T-cell (primary cell): ENCODE data around the gene LZTR1. TPM values are rescaled to one million over a fixed set of nuclear protein-coding genes. Genes with fewer than 3 reads are reported as not detected.
"Not testable (repeated sequence)": the region's sequence is repeated elsewhere in the genome, so short reads cannot be mapped to it uniquely, and the experiment has no call there.

Experiments used
- ATAC-seq, 4 experiments: fragments of 200-7000 bp in 3 of 4; fragments of 150-1000 bp in 1 of 4; cut with Tn5 transposase; replicated peaks in 1 of 4; 1 replicate in 3 of 4; 2 replicates in 1 of 4; pipeline ENCODE4 v1.10.0; 2021; ENCODE audit warnings: moderate library complexity in 3 of 4, mild to moderate bottlenecking in 2 of 4, moderate number of reproducible peaks in 1 of 4
- CTCF ChIA-PET, 2 donors: fragments of 300-600 bp; sonication (Branson Sonifier 250); formaldehyde crosslinking; loops; one replicate each; lab custom pipeline; 2022; ENCODE audit warnings: antibody characterized with exemption in 2 of 2; lab: Charles Lee
- POLR2A ChIA-PET, 2 donors: fragments of 300-600 bp; sonication (Branson Sonifier 250); formaldehyde crosslinking; loops; one replicate each; lab custom pipeline; 2022; ENCODE audit warnings: antibody characterized with exemption in 2 of 2; lab: Charles Lee
- DNase-seq, 35 experiments: peaks; one replicate each; pipeline versions ENCODE4 v3.0.0 to v3.0.0-alpha.2; 2013 to 2023
- H3K27ac ChIP-seq: one replicate; pipeline ENCODE4 v1.5.1; 2013; ENCODE audit warnings: low read length
- H3K27me3 ChIP-seq, 2 experiments: replicated peaks in 1 of 2; 1 replicate in 1 of 2; 2 replicates in 1 of 2; pipeline versions ENCODE4 v1.6.1 to v1.7.0; 2013; ENCODE audit warnings: low read length in 1 of 2, mixed read lengths in 1 of 2; ENCODE audit not compliant: control insufficient read depth in 2 of 2, insufficient read depth in 2 of 2; ENCODE audit errors: extremely low read depth in 1 of 2
- H3K36me3 ChIP-seq, 2 donors: 1 replicate in 1 of 2; 2 replicates in 1 of 2; pipeline versions ENCODE4 v1.6.1 to v1.7.0; 2013; ENCODE audit warnings: low read length in 1 of 2; ENCODE audit not compliant: control insufficient read depth in 2 of 2, insufficient read depth in 1 of 2; ENCODE audit errors: extremely low read depth in 1 of 2
- H3K4me1 ChIP-seq, 2 experiments: 1 replicate in 1 of 2; 2 replicates in 1 of 2; pipeline versions ENCODE4 v1.6.1 to v1.7.0; 2013; ENCODE audit warnings: low read length in 2 of 2, mixed read lengths in 1 of 2; ENCODE audit not compliant: insufficient read depth in 2 of 2, control insufficient read depth in 1 of 2; ENCODE audit errors: extremely low read depth in 1 of 2
- H3K4me3 ChIP-seq, 2 donors: 1 replicate in 1 of 2; 2 replicates in 1 of 2; pipeline versions ENCODE4 v1.5.1 to v1.7.0; 2013; ENCODE audit warnings: mild to moderate bottlenecking in 2 of 2, low read length in 1 of 2, moderate library complexity in 1 of 2; ENCODE audit not compliant: control insufficient read depth in 1 of 2; ENCODE audit errors: extremely low read depth in 1 of 2
- H3K9me3 ChIP-seq: 2 replicates; pipeline ENCODE4 v1.7.0; 2013
- H3K27ac Mint-ChIP-seq, 2 donors: one replicate each; pipeline ENCODE4 v1.8.0; 2020 to 2021; ENCODE audit warnings: mild to moderate bottlenecking in 2 of 2, mixed read lengths in 2 of 2
- H3K27me3 Mint-ChIP-seq, 2 donors: one replicate each; pipeline ENCODE4 v1.8.0; 2021 to 2022; ENCODE audit warnings: mixed read lengths in 2 of 2
- H3K36me3 Mint-ChIP-seq: one replicate; pipeline ENCODE4 v1.8.0; 2021; ENCODE audit warnings: mixed read lengths
- H3K4me1 Mint-ChIP-seq, 3 donors: one replicate each; pipeline ENCODE4 v1.8.0; 2020 to 2022; ENCODE audit warnings: mixed read lengths in 3 of 3, mild to moderate bottlenecking in 1 of 3
- H3K4me3 Mint-ChIP-seq, 3 donors: one replicate each; pipeline ENCODE4 v1.8.0; 2020 to 2022; ENCODE audit warnings: mild to moderate bottlenecking in 3 of 3, mixed read lengths in 3 of 3, moderate library complexity in 3 of 3
- H3K9me3 Mint-ChIP-seq, 3 donors: one replicate each; pipeline ENCODE4 v1.8.0; 2020 to 2022; ENCODE audit warnings: mixed read lengths in 3 of 3
- WGBS: methylation state at CpG from one replicate; pipeline ENCODE4 v1.1.5; 2013; ENCODE audit warnings: missing lambda C conversion rate; ENCODE audit not compliant: insufficient coverage; 5-methylcytosine and 5-hydroxymethylcytosine counted together
- total RNA-seq, 35 experiments: library from RNA in 6 of 35; stranded (reverse) in 6 of 35; fragments of 120-200 nt in 1 of 35; gene quantifications; one replicate each; pipeline versions ENCODE4 v1.2.1 to v1.2.4 and lab custom pipeline; 2013 to 2026

Gene LZTR1
- total RNA-seq (100 to 1,000 TPM in 3 of 5 donors, 10 to 100 TPM in 2; 57.1 to 118 (median 105) TPM), total RNA-seq (lab: John Stamatoyannopoulos, UW) (9.1 to 46.6 (median 23.5) reads per million in 29 experiments)
- 40.3 TPM for total RNA-seq (2013)

DNA sequence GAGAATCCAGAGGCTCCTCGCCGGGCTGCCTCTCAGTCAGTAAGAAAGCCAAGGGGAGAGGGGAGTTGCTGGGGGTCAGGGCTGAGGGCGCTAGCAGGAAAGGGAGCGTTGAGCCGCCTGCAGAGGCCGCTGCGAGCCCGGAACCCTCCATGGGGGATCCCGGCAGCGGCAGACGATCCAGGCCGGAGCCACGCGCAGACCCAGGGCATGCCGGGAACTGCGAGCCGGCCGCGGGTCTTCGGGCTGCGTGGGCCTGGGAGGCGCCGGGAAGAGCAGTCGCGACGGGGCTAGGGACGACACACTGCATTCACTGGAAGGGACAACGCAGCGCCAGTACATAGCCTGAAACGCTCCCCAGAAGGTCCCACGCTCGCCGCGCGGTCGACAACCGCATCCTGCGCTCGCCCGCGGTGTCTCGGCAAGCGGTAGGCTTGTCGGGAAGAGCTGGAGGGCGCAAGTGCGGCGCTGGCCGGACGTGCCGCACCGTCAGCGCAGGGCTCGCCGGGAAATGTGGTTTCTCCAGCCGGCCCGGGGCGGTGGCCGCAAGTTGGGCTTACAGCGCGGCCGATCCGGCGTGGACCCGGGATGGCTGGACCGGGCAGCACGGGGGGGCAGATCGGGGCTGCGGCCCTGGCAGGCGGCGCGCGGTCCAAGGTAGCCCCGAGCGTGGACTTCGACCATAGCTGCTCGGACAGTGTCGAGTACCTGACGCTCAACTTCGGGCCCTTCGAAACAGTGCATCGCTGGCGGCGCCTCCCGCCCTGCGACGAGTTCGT is at the start of gene LZTR1:
Gene LZTR1, plus strand, starts transcription at position 511 of the 776 bp plus-strand sequence. Its CDS starts 75 bp downstream, at position 586.
- Mint-ChIP-seq H3K9me3 (no peaks in the 10 kb centered on the region), H3K4me3 (peak within 1 kb of the TSS; percentile 90 to 94 (median 92)), H3K36me3 (peaks cover 5% of the 10 kb centered on the region), H3K27me3 (no peaks in the 10 kb centered on the region), H3K27ac (peak within 1 kb of the TSS; percentile 90 to 91), H3K4me1 (peaks cover 44 to 52% (median 45%) of the 10 kb centered on the region in 3 donors)
- ATAC-seq (peak; percentile 87 to 93 (median 92)), DNase-seq (peak; percentile 26 to 76 (median 56))
- H3K9me3 ChIP-seq: no peaks in the 10 kb centered on the region
- POLR2A ChIA-PET: interaction anchor here in 1 of 2 donors (0.6 kb wide), 1 partner anchor 125 kb away, joined by 5 read pairs; no protein-coding TSS in a partner anchor
- H3K27ac ChIP-seq: peak within 1 kb of the TSS; percentile 59
- peak within 1 kb of the TSS; percentile 74 to 80 for H3K4me3 ChIP-seq
- H3K4me1 ChIP-seq: peaks cover 5 to 46% of the 10 kb centered on the region in 2 experiments
- CTCF ChIA-PET: no interaction called here
- peaks cover 0 to 21% of the 10 kb centered on the region in 2 experiments for H3K27me3 ChIP-seq
- WGBS: under 1% methylated on average over 85 of the region's 87 CpGs
- peaks cover 0 to 11% of the 10 kb centered on the region in 2 donors for H3K36me3 ChIP-seq

DNA sequence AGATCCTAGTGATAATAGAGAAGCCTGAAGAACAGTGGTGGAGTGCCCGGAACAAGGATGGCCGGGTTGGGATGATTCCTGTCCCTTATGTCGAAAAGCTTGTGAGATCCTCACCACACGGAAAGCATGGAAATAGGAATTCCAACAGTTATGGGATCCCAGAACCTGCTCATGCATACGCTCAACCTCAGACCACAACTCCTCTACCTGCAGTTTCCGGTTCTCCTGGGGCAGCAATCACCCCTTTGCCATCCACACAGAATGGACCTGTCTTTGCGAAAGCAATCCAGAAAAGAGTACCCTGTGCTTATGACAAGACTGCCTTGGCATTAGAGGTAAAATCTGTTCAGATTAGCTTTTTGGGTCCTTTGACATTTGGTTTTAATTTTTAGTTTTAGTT is 48.2 kb upstream of the LZTR1 start:
- ATAC-seq (no peak), DNase-seq (no peak)
- H3K4me3 ChIP-seq: no peak overlapping the region
- 95% methylated on average over 5 of the region's 7 CpGs for WGBS
- H3K27ac ChIP-seq: no peak overlapping the region
- POLR2A ChIA-PET: no interaction called here
- H3K9me3 ChIP-seq: no peaks in the 10 kb centered on the region
- peaks cover 76 to 81% (median 80%) of the 10 kb centered on the region in 3 donors for H3K4me1 Mint-ChIP-seq
- H3K36me3 Mint-ChIP-seq: peaks cover 29% of the 10 kb centered on the region
- H3K36me3 ChIP-seq: peaks cover 3 to 34% of the 10 kb centered on the region in 2 donors
- CTCF ChIA-PET: interaction anchor here in 1 of 2 donors (0.6 kb wide), 2 partner anchors 42 to 48 kb away, joined by 3 to 8 read pairs; no protein-coding TSS in a partner anchor
- peaks cover 5 to 46% of the 10 kb centered on the region in 2 experiments for H3K4me1 ChIP-seq
- no peaks in the 10 kb centered on the region for H3K27me3 ChIP-seq
- H3K4me3 Mint-ChIP-seq: peak overlapping the region in 1 of 3 donors; percentile 11
- H3K27ac Mint-ChIP-seq: no peak overlapping the region
- H3K27me3 Mint-ChIP-seq: no peaks in the 10 kb centered on the region
- H3K9me3 Mint-ChIP-seq: no peaks in the 10 kb centered on the region

DNA sequence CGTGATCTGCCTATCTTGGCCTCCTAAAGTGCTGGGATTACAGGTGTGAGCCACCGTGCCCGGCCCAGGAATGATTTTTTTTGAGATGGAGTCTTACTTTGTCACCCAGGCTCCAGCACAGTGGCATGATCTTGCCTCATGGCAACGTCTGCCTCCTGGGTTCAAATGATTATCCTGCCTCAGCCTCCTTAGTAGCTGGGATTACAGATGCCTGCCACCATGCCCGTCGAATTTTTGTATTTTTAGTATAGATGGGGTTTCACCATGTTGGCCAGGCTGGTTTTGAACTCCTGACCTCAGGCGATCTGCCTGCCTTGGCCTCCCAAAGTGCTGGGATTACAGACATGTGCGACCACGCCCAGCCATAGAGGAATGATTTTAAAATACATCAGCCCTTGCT is 47.0 kb upstream of the LZTR1 start:
- H3K9me3 ChIP-seq, H3K27ac ChIP-seq, ATAC-seq, H3K4me3 Mint-ChIP-seq, H3K27me3 Mint-ChIP-seq, DNase-seq, H3K4me3 ChIP-seq, H3K9me3 Mint-ChIP-seq, CTCF ChIA-PET, H3K27ac Mint-ChIP-seq, H3K27me3 ChIP-seq: not testable (repeated sequence)
- H3K4me1 Mint-ChIP-seq: peaks cover 79 to 82% (median 81%) of the 10 kb centered on the region in 3 donors
- H3K36me3 Mint-ChIP-seq: peaks cover 29% of the 10 kb centered on the region
- WGBS: 94% methylated on average over 5 of the region's 9 CpGs
- peaks cover 5 to 49% of the 10 kb centered on the region in 2 experiments for H3K4me1 ChIP-seq
- peaks cover 3 to 34% of the 10 kb centered on the region in 2 donors for H3K36me3 ChIP-seq
- POLR2A ChIA-PET: interaction anchor here (0.7 kb wide), 2 partner anchors 12 to 18 kb away, joined by 3 to 4 read pairs; no protein-coding TSS in a partner anchor

DNA sequence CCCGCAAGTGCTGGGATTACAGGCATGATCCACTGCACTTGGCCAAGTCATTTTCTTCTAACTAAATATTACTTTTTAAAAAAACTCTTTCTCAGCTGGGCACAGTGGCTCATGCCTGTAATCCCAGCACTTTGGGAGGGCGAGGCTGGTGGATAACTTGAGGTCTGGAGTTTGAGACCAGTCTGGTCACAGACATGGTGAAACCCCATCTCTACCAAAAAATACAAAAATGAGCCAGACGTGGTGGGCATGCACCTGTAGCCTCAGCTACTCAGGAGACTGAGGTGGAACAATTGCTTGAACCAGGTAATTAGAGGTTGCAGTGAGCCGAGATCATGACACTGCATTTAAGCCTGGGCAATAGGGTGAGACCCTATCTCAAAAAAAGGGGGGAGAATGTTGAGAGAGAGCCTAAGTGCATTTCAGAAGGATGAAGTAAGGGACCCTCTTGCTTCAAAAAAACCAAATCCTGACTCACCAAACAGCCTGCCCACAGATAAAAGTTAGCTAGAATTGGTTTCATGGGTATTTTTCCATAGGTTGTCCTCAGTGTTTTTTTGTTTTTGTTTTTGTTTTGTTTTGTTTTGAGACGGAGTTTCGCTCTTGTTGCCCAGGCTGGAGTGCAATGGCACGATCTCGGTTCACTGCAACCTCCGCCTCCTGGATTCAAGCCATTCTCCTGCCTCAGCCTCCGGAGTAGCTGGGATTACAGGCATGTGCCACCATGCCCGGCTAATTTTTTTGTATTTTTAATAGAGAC is 46.1 kb upstream of the LZTR1 start:
- H3K9me3 Mint-ChIP-seq, H3K9me3 ChIP-seq, H3K27ac ChIP-seq, DNase-seq, H3K4me3 ChIP-seq, H3K27me3 Mint-ChIP-seq, ATAC-seq, H3K27me3 ChIP-seq, H3K27ac Mint-ChIP-seq, CTCF ChIA-PET: not testable (repeated sequence)
- Mint-ChIP-seq H3K4me3 (peak overlapping the region in 2 of 3 donors; percentile 2 to 36), H3K36me3 (peaks cover 34% of the 10 kb centered on the region), H3K4me1 (peaks cover 83 to 85% (median 83%) of the 10 kb centered on the region in 3 donors)
- POLR2A ChIA-PET: interaction anchor here in 1 of 2 donors (0.7 kb wide), 1 partner anchor 13 kb away, joined by 4 read pairs; no protein-coding TSS in a partner anchor
- peaks cover 5 to 53% of the 10 kb centered on the region in 2 experiments for H3K4me1 ChIP-seq
- 84% methylated on average over 5 of the region's 11 CpGs for WGBS
- H3K36me3 ChIP-seq: peaks cover 3 to 34% of the 10 kb centered on the region in 2 donors

DNA sequence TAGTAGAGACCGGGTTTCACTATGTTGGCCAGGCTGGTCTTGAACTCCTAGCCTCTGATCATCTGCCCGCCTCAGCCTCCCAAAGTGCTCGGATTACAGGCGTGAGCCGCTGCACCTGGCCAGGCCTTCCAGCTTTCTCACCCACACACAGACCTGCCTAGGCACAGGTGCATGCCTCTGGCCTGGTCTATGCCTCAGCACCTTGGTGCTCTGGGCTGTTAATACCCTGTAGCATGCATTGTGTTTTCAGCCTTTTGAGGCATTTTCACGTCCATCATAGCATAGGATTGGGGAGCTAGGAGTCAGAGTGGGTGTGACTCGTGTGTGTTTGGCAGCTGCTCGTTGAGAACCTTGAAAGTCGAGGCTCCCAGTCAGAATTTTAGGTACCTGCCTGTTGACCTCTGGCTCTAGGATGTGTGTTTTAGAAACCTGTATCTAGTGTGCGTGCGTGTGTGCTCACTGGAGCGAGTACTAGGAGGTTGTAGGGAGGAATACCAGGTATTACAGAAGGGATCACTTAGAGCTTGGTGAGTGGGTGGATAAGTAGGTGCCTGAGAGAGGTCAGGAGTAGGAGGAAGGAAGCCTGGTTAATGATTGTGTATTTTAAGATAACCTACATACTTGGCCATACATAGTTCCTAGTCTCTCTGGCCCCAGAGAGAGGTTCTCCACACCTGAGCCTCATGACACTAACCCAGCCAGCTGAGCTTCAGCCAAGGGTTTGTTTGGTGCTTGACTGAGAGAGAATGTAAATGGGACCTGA is 44.9 kb upstream of the LZTR1 start:
- Histone ChIP-seq H3K27ac (no peak overlapping the region), H3K4me3 (no peak overlapping the region), H3K9me3 (no peaks in the 10 kb centered on the region), H3K4me1 (peaks cover 5 to 51% of the 10 kb centered on the region in 2 experiments), H3K27me3 (no peaks in the 10 kb centered on the region), H3K36me3 (peaks cover 3 to 36% of the 10 kb centered on the region in 2 donors)
- H3K27ac Mint-ChIP-seq: peak overlapping the region; percentile 27 to 48
- no peaks in the 10 kb centered on the region for H3K9me3 Mint-ChIP-seq
- CTCF ChIA-PET: interaction anchor here in 1 of 2 donors (0.6 to 1.2 kb wide), 3 partner anchors 33 to 77 kb away, joined by 3 to 4 read pairs (median 3); no protein-coding TSS in a partner anchor
- peaks cover 37% of the 10 kb centered on the region for H3K36me3 Mint-ChIP-seq
- peaks cover 84 to 87% (median 85%) of the 10 kb centered on the region in 3 donors for H3K4me1 Mint-ChIP-seq
- WGBS: 78% methylated on average over 12 of the region's 12 CpGs
- POLR2A ChIA-PET: interaction anchor here in 1 of 2 donors (0.7 kb wide), 1 partner anchor 87 kb away, joined by 5 read pairs; no protein-coding TSS in a partner anchor
- H3K4me3 Mint-ChIP-seq: peak overlapping the region; percentile 49 to 56 (median 52)
- H3K27me3 Mint-ChIP-seq: no peaks in the 10 kb centered on the region
- ATAC-seq: no peak
- no peak for DNase-seq
